ENCODE measurements around the gene CGRRF1.
A peak's percentile ranks its signal among the peaks of the same experiment; 100 is the strongest.

Gene CGRRF1

GRCh38 chr14:54483073-54483745 lies 26.5 kb upstream of the CGRRF1 start:
- TF ChIP-seq CTCF (conservative IDR thresholded peaks at IDR 0.05) (no peak), ZFX (IDR thresholded peaks at IDR 0.05) (no peak)
- H3K27ac ChIP-seq, result no peak overlapping the region

DNA sequence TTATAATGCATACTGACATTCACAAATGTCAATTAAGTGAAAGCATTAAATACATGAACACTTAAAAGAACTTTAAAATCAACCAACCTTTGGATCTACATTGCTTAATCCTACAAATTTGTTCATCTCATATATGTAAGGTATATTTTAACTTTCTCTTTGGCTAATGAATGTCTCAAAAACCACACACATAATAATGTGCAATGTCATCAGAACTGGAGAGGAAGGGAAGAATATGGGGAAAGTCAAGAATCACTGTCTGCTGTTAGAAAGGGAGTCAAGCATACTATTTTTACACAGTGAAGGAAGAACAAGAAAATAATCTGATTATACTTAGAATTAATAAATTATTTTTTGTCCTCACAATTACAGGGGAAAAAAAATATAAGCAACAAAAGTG lies 25.9 kb upstream of the CGRRF1 start:
- no peak overlapping the region for H3K27ac ChIP-seq
- TF ChIP-seq CTCF (conservative IDR thresholded peaks at IDR 0.05), result no peak
- TF ChIP-seq ZFX (IDR thresholded peaks at IDR 0.05), result no peak

GRCh38 chr14:54486685-54487084 lies 23.0 kb upstream of the CGRRF1 start:
- TF ChIP-seq CTCF (conservative IDR thresholded peaks at IDR 0.05) (no peak), ZFX (IDR thresholded peaks at IDR 0.05) (no peak)
- H3K27ac ChIP-seq, result no peak overlapping the region

DNA sequence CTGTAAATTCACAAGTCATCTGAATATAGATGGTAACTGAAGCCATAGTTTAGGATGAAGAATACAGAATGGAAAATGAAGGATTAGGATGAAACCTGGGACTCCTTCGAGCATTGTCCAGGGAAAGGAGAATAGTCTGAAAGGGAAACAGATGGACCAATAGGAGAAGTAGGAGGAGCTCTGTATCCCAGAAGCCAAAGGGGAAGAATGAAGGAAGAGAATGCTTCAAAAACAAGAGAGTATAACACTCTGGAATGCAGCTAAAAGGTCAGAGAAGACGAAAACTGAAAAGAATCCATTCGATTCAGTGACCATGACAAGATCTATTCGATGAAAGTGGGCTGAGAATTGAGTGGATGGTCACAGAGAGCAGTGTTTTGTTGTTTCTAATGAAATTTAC lies 21.9 kb upstream of the CGRRF1 start:
- TF ChIP-seq CTCF (conservative IDR thresholded peaks at IDR 0.05), result no peak
- no peak for TF ChIP-seq ZFX (IDR thresholded peaks at IDR 0.05)
- H3K27ac ChIP-seq, result peak overlapping the region; percentile 97

DNA sequence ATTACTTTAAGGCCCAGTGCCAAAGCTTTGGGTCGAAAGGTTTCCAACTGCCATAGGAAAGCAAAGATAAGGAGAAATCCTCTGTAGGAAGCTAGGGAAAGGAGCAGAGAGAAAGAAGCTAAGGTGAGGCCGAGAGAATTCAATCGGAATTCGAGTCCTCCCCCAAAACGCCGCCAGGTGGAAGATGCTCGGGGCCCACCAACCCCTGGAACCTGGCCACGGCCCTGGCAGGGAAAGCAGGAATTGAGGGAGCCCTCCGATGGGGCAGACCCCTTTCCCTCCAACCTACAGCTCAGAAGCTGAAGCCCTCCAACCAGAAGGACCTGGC lies 21.4 kb upstream of the CGRRF1 start:
- TF ChIP-seq CTCF (conservative IDR thresholded peaks at IDR 0.05) (no peak), ZFX (IDR thresholded peaks at IDR 0.05) (no peak)
- peak overlapping the region; percentile 97 for H3K27ac ChIP-seq

- TF ChIP-seq ZFX (IDR thresholded peaks at IDR 0.05) (peak; percentile 70), CTCF (conservative IDR thresholded peaks at IDR 0.05) (peak; percentile 58)
These were observed 20.9 kb upstream of the CGRRF1 start, which contains the start of gene GMFB for GRCh38 chr14:54488646-54489317. GMFB (minus strand) TSS chr14:54488980; CDS start chr14:54488927, 53 bp downstream.

GRCh38 chr14:54489318-54489683 lies 20.4 kb upstream of the CGRRF1 start:
- TF ChIP-seq CTCF (conservative IDR thresholded peaks at IDR 0.05) (peak; percentile 31), ZFX (IDR thresholded peaks at IDR 0.05) (no peak)
- peak overlapping the region; percentile 97 for H3K27ac ChIP-seq

More at GRCh38 chr14:54488646-54489317, 20.9 kb upstream of the CGRRF1 start, which contains the start of gene GMFB:
- H3K27ac ChIP-seq, result peak within 1 kb of the TSS; percentile 97
